ENCODE results near the gene FTHL17.

The FTHL17 gene

GRCh38 chrX:31110657-31111056, 38.8 kb upstream of the FTHL17 start:
- no peak for TF ChIP-seq CTCF (IDR thresholded peaks at IDR 0.05; ENCODE audit: insufficient read depth, low read length, poor library complexity, severe bottlenecking)
- no peak for DNase-seq (ENCODE audit: extremely low read depth, insufficient read length)
- no peaks in the 10 kb centered on the region for H3K27me3 ChIP-seq (replicated peaks; ENCODE audit: control insufficient read depth, insufficient read depth, low read length)
- no peaks in the 10 kb centered on the region for H3K36me3 ChIP-seq (ENCODE audit: control insufficient read depth, insufficient read depth, low read length)
- H3K4me3 ChIP-seq (replicated peaks; ENCODE audit: low read depth, low read length) = no peak overlapping the region

- no peak overlapping the region for H3K4me3 ChIP-seq (replicated peaks; ENCODE audit: low read depth, low read length)
- H3K27me3 ChIP-seq (replicated peaks; ENCODE audit: control insufficient read depth, insufficient read depth, low read length) = no peaks in the 10 kb centered on the region
- TF ChIP-seq CTCF (IDR thresholded peaks at IDR 0.05; ENCODE audit: insufficient read depth, low read length, poor library complexity, severe bottlenecking) = no peak
- no peaks in the 10 kb centered on the region for H3K36me3 ChIP-seq (ENCODE audit: control insufficient read depth, insufficient read depth, low read length)
- DNase-seq (ENCODE audit: extremely low read depth, insufficient read length) = peak; percentile 63
Observed at GRCh38 chrX:31099536-31100090, 27.8 kb upstream of the FTHL17 start.

- Histone ChIP-seq H3K4me3 (replicated peaks; ENCODE audit: low read depth, low read length) (no peak overlapping the region), H3K36me3 (ENCODE audit: control insufficient read depth, insufficient read depth, low read length) (no peaks in the 10 kb centered on the region), H3K27me3 (replicated peaks; ENCODE audit: control insufficient read depth, insufficient read depth, low read length) (no peaks in the 10 kb centered on the region)
- DNase-seq (ENCODE audit: extremely low read depth, insufficient read length) = no peak
- no peak for TF ChIP-seq CTCF (IDR thresholded peaks at IDR 0.05; ENCODE audit: insufficient read depth, low read length, poor library complexity, severe bottlenecking)
Observed at GRCh38 chrX:31098079-31098478, 26.2 kb upstream of the FTHL17 start.

- H3K27me3 ChIP-seq (replicated peaks; ENCODE audit: control insufficient read depth, insufficient read depth, low read length) = no peaks in the 10 kb centered on the region
- no peaks in the 10 kb centered on the region for H3K36me3 ChIP-seq (ENCODE audit: control insufficient read depth, insufficient read depth, low read length)
- no peak for TF ChIP-seq CTCF (IDR thresholded peaks at IDR 0.05; ENCODE audit: insufficient read depth, low read length, poor library complexity, severe bottlenecking)
- no peak overlapping the region for H3K4me3 ChIP-seq (replicated peaks; ENCODE audit: low read depth, low read length)
- no peak for DNase-seq (ENCODE audit: extremely low read depth, insufficient read length)
Observed at GRCh38 chrX:31093639-31093975, 21.8 kb upstream of the FTHL17 start.

GRCh38 chrX:31092970-31093638, 21.3 kb upstream of the FTHL17 start:
- no peaks in the 10 kb centered on the region for H3K36me3 ChIP-seq (ENCODE audit: control insufficient read depth, insufficient read depth, low read length)
- no peaks in the 10 kb centered on the region for H3K27me3 ChIP-seq (replicated peaks; ENCODE audit: control insufficient read depth, insufficient read depth, low read length)
- no peak for DNase-seq (ENCODE audit: extremely low read depth, insufficient read length)
- H3K4me3 ChIP-seq (replicated peaks; ENCODE audit: low read depth, low read length) = no peak overlapping the region
- no peak for TF ChIP-seq CTCF (IDR thresholded peaks at IDR 0.05; ENCODE audit: insufficient read depth, low read length, poor library complexity, severe bottlenecking)

GRCh38 chrX:31092476-31092875, 20.6 kb upstream of the FTHL17 start:
- no peak for TF ChIP-seq CTCF (IDR thresholded peaks at IDR 0.05; ENCODE audit: insufficient read depth, low read length, poor library complexity, severe bottlenecking)
- Histone ChIP-seq H3K4me3 (replicated peaks; ENCODE audit: low read depth, low read length) (no peak overlapping the region), H3K36me3 (ENCODE audit: control insufficient read depth, insufficient read depth, low read length) (no peaks in the 10 kb centered on the region), H3K27me3 (replicated peaks; ENCODE audit: control insufficient read depth, insufficient read depth, low read length) (no peaks in the 10 kb centered on the region)
- DNase-seq (ENCODE audit: extremely low read depth, insufficient read length) = no peak

Data from GM06990 (cell line).